K562 (cell line): Measurements from ENCODE around the gene PDE1C. TPM values are rescaled to one million over a fixed set of nuclear protein-coding genes. Genes with fewer than 3 reads are reported as not detected.

Source experiments
- ATAC-seq: fragments of 200-7000 bp; cut with Tn5 transposase; 3 replicates; pipeline ENCODE4 v1.9.1; 2020; ENCODE audit warnings: moderate library complexity
- BruUV-seq: library from RNA; stranded (reverse); fragments of 400-500 nt; replicated peaks from 2 replicates; lab custom pipeline; 2021; lab: Mats Ljungman, UMichigan
- CTCF ChIA-PET: fragments of 300-600 bp; formaldehyde crosslinking; extraction: SDS; loops from one replicate; lab custom pipeline; 2021; ENCODE audit warnings: low intra/inter-chr PET ratio; lab: Yijun Ruan, JAX
- POLR2A ChIA-PET: fragments of 300-600, 350-650 bp; sonication (Branson Sonifier 250); formaldehyde crosslinking; extraction: SDS; loops from one replicate; lab custom pipeline; 2021; ENCODE audit warnings: antibody characterized with exemption, inconsistent platforms; lab: Yijun Ruan, JAX
- DNase-seq, 4 experiments: peaks; one replicate each; pipeline versions ENCODE4 v3.0.0 to v3.0.0-alpha.2; 2011 to 2018; ENCODE audit warnings: low spot score in 3 of 4, mixed read lengths in 3 of 4; ENCODE audit errors: extremely low read depth in 1 of 4
- FAIRE-seq: peaks from 2 replicates; lab custom pipeline; 2011; peaks lifted over from hg19 to GRCh38; lab: Jason Lieb, UNC
- H2AFZ ChIP-seq: 2 replicates; pipeline ENCODE4 v1.6.0; 2011; ENCODE audit warnings: low read depth, low read length, control low read depth, inconsistent platforms
- H3K27ac ChIP-seq: fragments of 200-600 bp; 3 replicates; pipeline ENCODE4 v1.8.0; 2011; ENCODE audit warnings: low read depth, mild to moderate bottlenecking, control low read depth, inconsistent platforms, low read length, moderate library complexity, mixed read lengths; ENCODE audit errors: extremely low read depth
- H3K27me3 ChIP-seq, 2 experiments: fragments of 300-600 bp in 1 of 2; 2 replicates in 1 of 2; 3 replicates in 1 of 2; pipeline versions ENCODE4 v1.6.0 to v1.8.0; 2011; ENCODE audit warnings: inconsistent platforms in 2 of 2, low read length in 2 of 2, mild to moderate bottlenecking in 1 of 2, mixed read lengths in 1 of 2, moderate library complexity in 1 of 2; ENCODE audit not compliant: control insufficient read depth in 2 of 2, insufficient read depth in 2 of 2
- H3K36me3 ChIP-seq: fragments of 300-600 bp; 3 replicates; pipeline ENCODE4 v1.8.0; 2011; ENCODE audit warnings: mild to moderate bottlenecking, low read length, inconsistent platforms; ENCODE audit not compliant: control insufficient read depth, insufficient read depth
- H3K4me1 ChIP-seq, 2 experiments: fragments of 200-600 bp in 1 of 2; replicated peaks in 1 of 2; 2 replicates in 1 of 2; 3 replicates in 1 of 2; pipeline versions ENCODE4 v1.5.1 to v1.8.0; 2011; ENCODE audit warnings: inconsistent platforms in 2 of 2, low read length in 2 of 2, mild to moderate bottlenecking in 1 of 2, mixed read lengths in 1 of 2, moderate library complexity in 1 of 2; ENCODE audit not compliant: control insufficient read depth in 2 of 2, insufficient read depth in 2 of 2
- H3K4me2 ChIP-seq: 2 replicates; pipeline ENCODE4 v1.6.1; 2011; ENCODE audit warnings: low read length, control low read depth, inconsistent platforms, mixed read lengths; ENCODE audit not compliant: insufficient read depth
- H3K4me3 ChIP-seq: fragments of 200-600 bp; sonication (generic), shearing (Covaris generic); 2 replicates; pipeline ENCODE4 v1.5.1; 2016; ENCODE audit warnings: control low read depth, inconsistent platforms
- H3K79me2 ChIP-seq: fragments of 200-600 bp; 3 replicates; pipeline ENCODE4 v1.8.0; 2011; ENCODE audit warnings: low read length, inconsistent platforms; ENCODE audit not compliant: control insufficient read depth, insufficient read depth
- H3K9ac ChIP-seq, 2 experiments: 2 replicates each; pipeline versions ENCODE4 v1.6.0 to v1.6.1; 2011; ENCODE audit warnings: low read depth in 2 of 2, low read length in 2 of 2, control low read depth in 1 of 2, inconsistent platforms in 1 of 2, mild to moderate bottlenecking in 1 of 2, mixed read lengths in 1 of 2; ENCODE audit not compliant: insufficient read depth in 1 of 2
- H3K9me1 ChIP-seq: one replicate; pipeline ENCODE4 v1.6.0; 2011; ENCODE audit warnings: inconsistent platforms, mild to moderate bottlenecking, low read length, moderate library complexity; ENCODE audit not compliant: control insufficient read depth, insufficient read depth
- H3K9me3 ChIP-seq: replicated peaks from 2 replicates; pipeline ENCODE4 v1.5.1; 2011; ENCODE audit warnings: low read depth, low read length, inconsistent platforms; ENCODE audit not compliant: control insufficient read depth, insufficient read depth
- H4K20me1 ChIP-seq: replicated peaks from 2 replicates; pipeline ENCODE4 v1.6.1; 2011; ENCODE audit warnings: low read length, inconsistent platforms, mixed read lengths; ENCODE audit not compliant: control insufficient read depth, insufficient read depth
- COPS2 ChIP-seq: fragments of 450-650 bp; conservative IDR thresholded peaks from 2 replicates; pipeline ENCODE4 v1.6.1; 2016; ENCODE audit warnings: mild to moderate bottlenecking, moderate library complexity
- ILK ChIP-seq: fragments of 450-650 bp; IDR thresholded peaks from 2 replicates; pipeline ENCODE4 v1.6.1; 2016; ENCODE audit warnings: missing genetic modification characterization, low read depth, mild to moderate bottlenecking, missing compliant biosample characterization, moderate library complexity, borderline replicate concordance
- NCOA2 ChIP-seq, 2 experiments: fragments of 450-650 bp; IDR thresholded peaks; 2 replicates each; pipeline ENCODE4 v1.6.1; 2018; ENCODE audit warnings: mild to moderate bottlenecking in 2 of 2, moderate library complexity in 1 of 2; ENCODE audit not compliant: partially characterized antibody in 2 of 2
- NCOA4 ChIP-seq: fragments of 450-650 bp; IDR thresholded peaks from 2 replicates; pipeline ENCODE4 v1.6.1; 2018; ENCODE audit warnings: mild to moderate bottlenecking; ENCODE audit not compliant: partially characterized antibody
- NFATC3 ChIP-seq: fragments of 450-650 bp; IDR thresholded peaks from 2 replicates; pipeline ENCODE4 v1.6.1; 2017; ENCODE audit warnings: mild to moderate bottlenecking
- PURB ChIP-seq: sonication (generic); formaldehyde crosslinking; IDR thresholded peaks from 2 replicates; pipeline ENCODE4 v1.9.0; 2021; ENCODE audit warnings: low read depth, mild to moderate bottlenecking, missing genetic modification reagents
- RBM39 ChIP-seq: fragments of 200-400 bp; formaldehyde crosslinking; optimal IDR thresholded peaks from 2 replicates; pipeline ENCODE3; 2018; ENCODE audit warnings: low read depth, low read length
- TEAD1 ChIP-seq, 2 experiments: fragments of 450-650 bp in 1 of 2; sonication (generic) in 1 of 2; formaldehyde crosslinking; IDR thresholded peaks; 2 replicates each; pipeline versions ENCODE4 v1.4.0 to v1.8.0; 2020 to 2022; ENCODE audit warnings: mild to moderate bottlenecking in 2 of 2, missing genetic modification reagents in 1 of 2
- ZNF274 ChIP-seq: IDR thresholded peaks from 2 replicates; pipeline ENCODE4 v1.6.1; 2011; ENCODE audit warnings: low read depth, mild to moderate bottlenecking, low read length, moderate library complexity, borderline replicate concordance
- in situ Hi-C: fragments of 300-500 bp; cut with MboI; formaldehyde crosslinking; loops from 4 replicates; pipeline ENCODE4 v1.15.0; 2018; ENCODE audit warnings: inconsistent platforms, mixed read lengths
- intact Hi-C: fragments of 100-400 bp; cut with micrococcal nuclease; formaldehyde crosslinking; loops from 2 replicates; pipeline ENCODE4 v1.14.2; 2022
- polyA plus RNA-seq, 8 experiments: library from polyadenylated mRNA; depleted of rRNA in 4 of 8; stranded (reverse) in 5 of 8; unstranded in 3 of 8; fragments of >200 nt; fragmentation: Nextera tagmentation in 2 of 8; fragmentation: Illumina TruSeq in 1 of 8; extraction: Ambion mirVana in 2 of 8; extraction: Trizol in 1 of 8; gene quantifications; 2 replicates each; pipeline versions ENCODE4 v1.2.1 to v1.2.3, GENCODE V29; 2011 to 2014; ENCODE audit warnings: inconsistent platforms in 1 of 8, missing spikeins in 1 of 8
- total RNA-seq, 7 experiments: library from RNA; depleted of rRNA in 6 of 7; stranded (reverse); fragments of >200 nt in 6 of 7; fragmentation: Illumina TruSeq in 2 of 7; extraction: Trizol in 2 of 7; gene quantifications; 2 replicates each; pipeline versions ENCODE4 v1.2.1 to v1.2.3, GENCODE V29; 2011 to 2021; ENCODE audit warnings: low replicate concordance in 1 of 7
- TF ChIP-seq, protein P1 (sequence below): IDR thresholded peaks from 2 replicates; pipeline ENCODE4 v1.6.1; 2014; ENCODE audit warnings: antibody characterized with exemption
- TF ChIP-seq, protein P2 (sequence below): fragments of 200-400 bp; formaldehyde crosslinking; IDR thresholded peaks from 2 replicates; pipeline ENCODE4 v1.6.1; 2017; ENCODE audit warnings: mild to moderate bottlenecking, low read depth, low read length, moderate library complexity
- TF ChIP-seq, protein P3 (sequence below): fragments of 250-450 bp; sonication (Bioruptor Pico); IDR thresholded peaks from 2 replicates; pipeline ENCODE4 v1.5.0; 2020; ENCODE audit warnings: mild to moderate bottlenecking
- TF ChIP-seq, protein P4 (sequence below): fragments of 250-450 bp; sonication (Bioruptor Pico); IDR thresholded peaks from 2 replicates; pipeline ENCODE4 v1.8.0; 2022; ENCODE audit warnings: inconsistent platforms, mild to moderate bottlenecking, moderate library complexity, borderline replicate concordance
- TF ChIP-seq, protein P5 (sequence below): fragments of 200-800 bp; sonication (Bioruptor generic); IDR thresholded peaks from 2 replicates; pipeline ENCODE4 v1.6.1; 2017; ENCODE audit warnings: missing genetic modification characterization, missing compliant biosample characterization

The PDE1C gene
- total and polyA plus RNA-seq, 9 of the 15 experiments (the other 6 are each of a cell fraction or from before 2014, with no cell fraction given), result under 0.01 to 0.01 TPM; not detected in 7

DNA sequence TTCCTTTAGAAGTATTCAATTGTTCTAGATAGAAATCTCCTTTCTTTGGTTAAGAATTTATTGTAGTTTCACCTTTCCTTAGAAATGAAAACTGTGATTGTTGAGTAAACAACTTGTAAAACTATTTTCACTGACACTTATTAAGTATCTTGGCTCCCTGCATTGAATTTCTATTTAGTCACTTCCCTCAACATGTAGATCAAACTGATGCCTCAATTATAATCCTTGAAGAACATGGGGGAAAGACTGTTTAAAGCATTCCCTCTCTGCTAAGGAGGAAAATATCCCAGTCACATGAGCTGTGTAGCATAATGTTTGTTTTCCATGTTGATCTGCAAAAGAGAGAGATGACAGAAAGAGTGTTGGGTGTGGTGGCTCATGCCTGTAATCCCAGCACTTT, 99.7 kb downstream of the PDE1C start:
- Histone ChIP-seq H3K9me1 (no peaks in the 10 kb centered on the region), H3K9me3 (no peaks in the 10 kb centered on the region), H4K20me1 (no peaks in the 10 kb centered on the region), H3K4me1 (no peaks in the 10 kb centered on the region), H3K36me3 (no peaks in the 10 kb centered on the region), H2AFZ (no peak overlapping the region), H3K4me2 (no peak overlapping the region), H3K9ac (no peak overlapping the region), H3K27ac (no peak overlapping the region), H3K27me3 (no peaks in the 10 kb centered on the region), H3K4me3 (no peak overlapping the region), H3K79me2 (no peaks in the 10 kb centered on the region)
- no peak for FAIRE-seq
- in situ Hi-C loops (no loop called here), intact Hi-C loops (no loop called here)
- ATAC-seq, result no peak
- no TSS peak for BruUV-seq
- POLR2A ChIA-PET, result interaction anchor here (0.7 kb wide), 1 partner anchor 180 kb away, joined by 4 read pairs; no protein-coding TSS in a partner anchor
- CTCF ChIA-PET, result no interaction called here
- no peak for DNase-seq
- no peak for TF ChIP-seq TEAD1 (CRISPR knock-in tag; IDR thresholded peaks at IDR 0.05)
- TF ChIP-seq, protein P1, sequence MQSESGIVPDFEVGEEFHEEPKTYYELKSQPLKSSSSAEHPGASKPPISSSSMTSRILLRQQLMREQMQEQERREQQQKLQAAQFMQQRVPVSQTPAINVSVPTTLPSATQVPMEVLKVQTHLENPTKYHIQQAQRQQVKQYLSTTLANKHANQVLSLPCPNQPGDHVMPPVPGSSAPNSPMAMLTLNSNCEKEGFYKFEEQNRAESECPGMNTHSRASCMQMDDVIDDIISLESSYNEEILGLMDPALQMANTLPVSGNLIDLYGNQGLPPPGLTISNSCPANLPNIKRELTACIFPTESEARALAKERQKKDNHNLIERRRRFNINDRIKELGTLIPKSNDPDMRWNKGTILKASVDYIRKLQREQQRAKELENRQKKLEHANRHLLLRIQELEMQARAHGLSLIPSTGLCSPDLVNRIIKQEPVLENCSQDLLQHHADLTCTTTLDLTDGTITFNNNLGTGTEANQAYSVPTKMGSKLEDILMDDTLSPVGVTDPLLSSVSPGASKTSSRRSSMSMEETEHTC, result no peak
- TF ChIP-seq ILK, result no peak
- no peak for TF ChIP-seq PURB (CRISPR knock-in tag)
- no peak for TF ChIP-seq NCOA4
- no peak for TF ChIP-seq ZNF274
- TF ChIP-seq, protein P2, sequence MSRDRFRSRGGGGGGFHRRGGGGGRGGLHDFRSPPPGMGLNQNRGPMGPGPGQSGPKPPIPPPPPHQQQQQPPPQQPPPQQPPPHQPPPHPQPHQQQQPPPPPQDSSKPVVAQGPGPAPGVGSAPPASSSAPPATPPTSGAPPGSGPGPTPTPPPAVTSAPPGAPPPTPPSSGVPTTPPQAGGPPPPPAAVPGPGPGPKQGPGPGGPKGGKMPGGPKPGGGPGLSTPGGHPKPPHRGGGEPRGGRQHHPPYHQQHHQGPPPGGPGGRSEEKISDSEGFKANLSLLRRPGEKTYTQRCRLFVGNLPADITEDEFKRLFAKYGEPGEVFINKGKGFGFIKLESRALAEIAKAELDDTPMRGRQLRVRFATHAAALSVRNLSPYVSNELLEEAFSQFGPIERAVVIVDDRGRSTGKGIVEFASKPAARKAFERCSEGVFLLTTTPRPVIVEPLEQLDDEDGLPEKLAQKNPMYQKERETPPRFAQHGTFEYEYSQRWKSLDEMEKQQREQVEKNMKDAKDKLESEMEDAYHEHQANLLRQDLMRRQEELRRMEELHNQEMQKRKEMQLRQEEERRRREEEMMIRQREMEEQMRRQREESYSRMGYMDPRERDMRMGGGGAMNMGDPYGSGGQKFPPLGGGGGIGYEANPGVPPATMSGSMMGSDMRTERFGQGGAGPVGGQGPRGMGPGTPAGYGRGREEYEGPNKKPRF, result no peak
- no peak for TF ChIP-seq RBM39
- TF ChIP-seq, protein P3, sequence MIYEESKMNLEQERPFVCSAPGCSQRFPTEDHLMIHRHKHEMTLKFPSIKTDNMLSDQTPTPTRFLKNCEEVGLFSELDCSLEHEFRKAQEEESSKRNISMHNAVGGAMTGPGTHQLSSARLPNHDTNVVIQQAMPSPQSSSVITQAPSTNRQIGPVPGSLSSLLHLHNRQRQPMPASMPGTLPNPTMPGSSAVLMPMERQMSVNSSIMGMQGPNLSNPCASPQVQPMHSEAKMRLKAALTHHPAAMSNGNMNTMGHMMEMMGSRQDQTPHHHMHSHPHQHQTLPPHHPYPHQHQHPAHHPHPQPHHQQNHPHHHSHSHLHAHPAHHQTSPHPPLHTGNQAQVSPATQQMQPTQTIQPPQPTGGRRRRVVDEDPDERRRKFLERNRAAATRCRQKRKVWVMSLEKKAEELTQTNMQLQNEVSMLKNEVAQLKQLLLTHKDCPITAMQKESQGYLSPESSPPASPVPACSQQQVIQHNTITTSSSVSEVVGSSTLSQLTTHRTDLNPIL (CRISPR knock-in tag), result no peak
- TF ChIP-seq, protein P4, sequence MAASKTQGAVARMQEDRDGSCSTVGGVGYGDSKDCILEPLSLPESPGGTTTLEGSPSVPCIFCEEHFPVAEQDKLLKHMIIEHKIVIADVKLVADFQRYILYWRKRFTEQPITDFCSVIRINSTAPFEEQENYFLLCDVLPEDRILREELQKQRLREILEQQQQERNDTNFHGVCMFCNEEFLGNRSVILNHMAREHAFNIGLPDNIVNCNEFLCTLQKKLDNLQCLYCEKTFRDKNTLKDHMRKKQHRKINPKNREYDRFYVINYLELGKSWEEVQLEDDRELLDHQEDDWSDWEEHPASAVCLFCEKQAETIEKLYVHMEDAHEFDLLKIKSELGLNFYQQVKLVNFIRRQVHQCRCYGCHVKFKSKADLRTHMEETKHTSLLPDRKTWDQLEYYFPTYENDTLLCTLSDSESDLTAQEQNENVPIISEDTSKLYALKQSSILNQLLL (CRISPR knock-in tag), result no peak
- TF ChIP-seq COPS2, result no peak
- TF ChIP-seq NFATC3, result no peak
- no peak for TF ChIP-seq NCOA2 (IDR thresholded peaks at IDR 0.05; ENCODE audit: partially characterized antibody in 2 of 2)
- TF ChIP-seq, protein P5, sequence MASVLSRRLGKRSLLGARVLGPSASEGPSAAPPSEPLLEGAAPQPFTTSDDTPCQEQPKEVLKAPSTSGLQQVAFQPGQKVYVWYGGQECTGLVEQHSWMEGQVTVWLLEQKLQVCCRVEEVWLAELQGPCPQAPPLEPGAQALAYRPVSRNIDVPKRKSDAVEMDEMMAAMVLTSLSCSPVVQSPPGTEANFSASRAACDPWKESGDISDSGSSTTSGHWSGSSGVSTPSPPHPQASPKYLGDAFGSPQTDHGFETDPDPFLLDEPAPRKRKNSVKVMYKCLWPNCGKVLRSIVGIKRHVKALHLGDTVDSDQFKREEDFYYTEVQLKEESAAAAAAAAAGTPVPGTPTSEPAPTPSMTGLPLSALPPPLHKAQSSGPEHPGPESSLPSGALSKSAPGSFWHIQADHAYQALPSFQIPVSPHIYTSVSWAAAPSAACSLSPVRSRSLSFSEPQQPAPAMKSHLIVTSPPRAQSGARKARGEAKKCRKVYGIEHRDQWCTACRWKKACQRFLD (CRISPR knock-in tag), result no peak
